ENCODE data around the gene THSD1.

- no peak for TF ChIP-seq SIN3A (IDR thresholded peaks at IDR 0.05; ENCODE audit: borderline replicate concordance, insufficient read depth, low read length)
- TF ChIP-seq POLR2AphosphoS5 (IDR thresholded peaks at IDR 0.05; ENCODE audit: low read depth, low read length), result no peak
- TF ChIP-seq REST (IDR thresholded peaks at IDR 0.05; ENCODE audit: insufficient read depth in 1 of 2, low read depth in 2 of 2, low read length in 2 of 2), result no peak
- no peak for TF ChIP-seq TAF1 (IDR thresholded peaks at IDR 0.05; ENCODE audit: borderline replicate concordance, insufficient read depth, low read length)
- no peak for TF ChIP-seq FOXP2 (optimal IDR thresholded peaks at IDR 0.05; ENCODE audit: borderline replicate concordance, extremely low read depth, extremely low read length, insufficient read depth)
Measured at GRCh38 chr13:52432456-52432855, 26.5 kb upstream of the THSD1 start.

Measured in PFSK-1 (cell line).